MM.1S (cell line): ENCODE measurements around the gene TRIM8.

ENCODE experiments used
- DNase-seq: peaks from one replicate; pipeline ENCODE4 v3.0.0-alpha.2; 2015
- H2AFZ ChIP-seq: fragments of 300-600 bp; sonication (generic); 2 replicates; pipeline ENCODE4 v1.6.0; 2016; ENCODE audit warnings: antibody characterized with exemption, low read length
- H3F3A ChIP-seq: fragments of 300-600 bp; sonication (generic); 2 replicates; pipeline ENCODE4 v1.6.1; 2016; ENCODE audit warnings: mild to moderate bottlenecking, antibody characterized with exemption, low read length, moderate library complexity, mixed read lengths; ENCODE audit not compliant: insufficient read depth
- H3K27ac ChIP-seq: fragments of 300-600 bp; sonication (generic); 2 replicates; pipeline ENCODE4 v1.5.1; 2016; ENCODE audit warnings: mild to moderate bottlenecking, low read length
- H3K27me3 ChIP-seq: fragments of 300-600 bp; sonication (generic); replicated peaks from 2 replicates; pipeline ENCODE4 v1.6.0; 2016; ENCODE audit warnings: low read length; ENCODE audit not compliant: insufficient read depth
- H3K36me3 ChIP-seq: fragments of 300-600 bp; sonication (generic); replicated peaks from 2 replicates; pipeline ENCODE4 v1.6.1; 2016; ENCODE audit warnings: mild to moderate bottlenecking, low read length, mixed read lengths; ENCODE audit not compliant: insufficient read depth
- H3K4me1 ChIP-seq: fragments of 300-600 bp; sonication (generic); 2 replicates; pipeline ENCODE4 v1.6.1; 2016; ENCODE audit warnings: low read length, mixed read lengths
- H3K4me2 ChIP-seq: fragments of 300-600 bp; sonication (generic); 2 replicates; pipeline ENCODE4 v1.6.0; 2016; ENCODE audit warnings: low read depth, low read length
- H3K4me3 ChIP-seq: fragments of 300-600 bp; sonication (generic); 2 replicates; pipeline ENCODE4 v1.5.1; 2016; ENCODE audit warnings: low read length, mixed read lengths
- H3K79me2 ChIP-seq: fragments of 300-600 bp; sonication (generic); 2 replicates; pipeline ENCODE4 v1.6.1; 2016; ENCODE audit warnings: mixed run types, low read length, mixed read lengths
- H3K9ac ChIP-seq: fragments of 300-600 bp; sonication (generic); 2 replicates; pipeline ENCODE4 v1.6.1; 2016; ENCODE audit warnings: low read length, mixed read lengths
- H3K9me2 ChIP-seq: fragments of 300-600 bp; sonication (generic); replicated peaks from 2 replicates; pipeline ENCODE4 v1.6.1; 2016; ENCODE audit warnings: mild to moderate bottlenecking, low read length, mixed read lengths; ENCODE audit not compliant: insufficient read depth
- H3K9me3 ChIP-seq: fragments of 300-600 bp; sonication (generic); replicated peaks from 2 replicates; pipeline ENCODE4 v1.6.1; 2016; ENCODE audit warnings: mild to moderate bottlenecking, low read length, mixed read lengths; ENCODE audit not compliant: insufficient read depth
- H4K20me1 ChIP-seq: fragments of 300-600 bp; sonication (generic); 2 replicates; pipeline ENCODE4 v1.6.1; 2016; ENCODE audit warnings: mild to moderate bottlenecking, low read length, moderate library complexity, mixed read lengths; ENCODE audit not compliant: insufficient read depth
- EZH2 ChIP-seq: fragments of 300-600 bp; sonication (generic); optimal IDR thresholded peaks from 2 replicates; pipeline ENCODE3; 2017; ENCODE audit warnings: low read depth, mild to moderate bottlenecking, antibody characterized with exemption, low read length, mixed read lengths
- EZH2phosphoT487 ChIP-seq: fragments of 300-600 bp; sonication (generic); IDR thresholded peaks from 2 replicates; pipeline ENCODE4 v1.6.1; 2018; ENCODE audit warnings: antibody characterized with exemption, low read length
- TF ChIP-seq, protein P1 (sequence below): fragments of 300-600 bp; sonication (generic); IDR thresholded peaks from 2 replicates; pipeline ENCODE4 v1.5.1; 2016; ENCODE audit warnings: antibody characterized with exemption, low read length, mixed read lengths

TRIM8 gene

DNA sequence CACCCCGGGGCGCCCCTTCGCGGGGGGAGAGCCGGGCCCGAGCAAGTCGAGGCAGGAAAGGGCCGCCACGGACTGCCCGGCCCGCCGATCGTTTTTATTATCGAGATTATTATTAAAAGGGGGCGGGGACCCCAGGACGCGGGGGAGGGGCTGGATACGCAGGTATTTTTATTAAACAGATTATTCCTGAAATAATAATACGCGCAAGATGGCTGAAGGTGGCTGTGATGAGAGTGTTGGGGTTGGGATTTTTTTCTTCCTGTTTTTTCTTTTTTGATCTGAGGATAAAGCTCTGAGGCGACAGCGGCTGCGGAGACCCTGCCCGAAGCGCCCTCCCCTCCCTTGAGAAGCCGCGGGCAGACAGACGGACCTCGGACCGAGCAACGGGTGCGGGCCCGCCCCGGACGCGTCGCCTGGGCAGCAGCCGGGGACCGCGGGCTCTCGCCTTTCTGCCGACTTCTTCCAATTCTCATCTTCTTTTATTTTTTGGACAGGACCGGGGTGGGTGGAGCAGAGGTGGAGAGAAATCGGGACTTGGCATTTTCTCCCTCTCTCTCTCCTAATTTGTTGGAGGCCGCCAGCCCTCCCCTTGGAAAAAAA, 1.4 kb upstream of the TRIM8 start:
- H3F3A ChIP-seq, result peaks cover 28% of the 10 kb centered on the region
- peaks cover 14% of the 10 kb centered on the region for H3K4me1 ChIP-seq
- H3K36me3 ChIP-seq, result no peaks in the 10 kb centered on the region
- peaks cover 3% of the 10 kb centered on the region; the same call in 1 of the 2 replicates for H4K20me1 ChIP-seq
- H3K9ac ChIP-seq, result peak overlapping the region; percentile 79
- peak overlapping the region; percentile 68 for H3K27ac ChIP-seq
- DNase-seq, result peak; percentile 54
- peak overlapping the region; percentile 77 for H3K4me3 ChIP-seq
- H2AFZ ChIP-seq, result peak overlapping the region; percentile 52
- TF ChIP-seq EZH2phosphoT487 (no peak), EZH2 (no peak)
- TF ChIP-seq, protein P1, sequence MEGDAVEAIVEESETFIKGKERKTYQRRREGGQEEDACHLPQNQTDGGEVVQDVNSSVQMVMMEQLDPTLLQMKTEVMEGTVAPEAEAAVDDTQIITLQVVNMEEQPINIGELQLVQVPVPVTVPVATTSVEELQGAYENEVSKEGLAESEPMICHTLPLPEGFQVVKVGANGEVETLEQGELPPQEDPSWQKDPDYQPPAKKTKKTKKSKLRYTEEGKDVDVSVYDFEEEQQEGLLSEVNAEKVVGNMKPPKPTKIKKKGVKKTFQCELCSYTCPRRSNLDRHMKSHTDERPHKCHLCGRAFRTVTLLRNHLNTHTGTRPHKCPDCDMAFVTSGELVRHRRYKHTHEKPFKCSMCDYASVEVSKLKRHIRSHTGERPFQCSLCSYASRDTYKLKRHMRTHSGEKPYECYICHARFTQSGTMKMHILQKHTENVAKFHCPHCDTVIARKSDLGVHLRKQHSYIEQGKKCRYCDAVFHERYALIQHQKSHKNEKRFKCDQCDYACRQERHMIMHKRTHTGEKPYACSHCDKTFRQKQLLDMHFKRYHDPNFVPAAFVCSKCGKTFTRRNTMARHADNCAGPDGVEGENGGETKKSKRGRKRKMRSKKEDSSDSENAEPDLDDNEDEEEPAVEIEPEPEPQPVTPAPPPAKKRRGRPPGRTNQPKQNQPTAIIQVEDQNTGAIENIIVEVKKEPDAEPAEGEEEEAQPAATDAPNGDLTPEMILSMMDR, result no peak
- H3K4me2 ChIP-seq, result peak overlapping the region; percentile 75; the same call in 1 of the 2 replicates
- no peaks in the 10 kb centered on the region for H3K9me2 ChIP-seq
- H3K9me3 ChIP-seq, result no peaks in the 10 kb centered on the region
- peaks cover 43% of the 10 kb centered on the region for H3K79me2 ChIP-seq
- H3K27me3 ChIP-seq, result no peaks in the 10 kb centered on the region

DNA sequence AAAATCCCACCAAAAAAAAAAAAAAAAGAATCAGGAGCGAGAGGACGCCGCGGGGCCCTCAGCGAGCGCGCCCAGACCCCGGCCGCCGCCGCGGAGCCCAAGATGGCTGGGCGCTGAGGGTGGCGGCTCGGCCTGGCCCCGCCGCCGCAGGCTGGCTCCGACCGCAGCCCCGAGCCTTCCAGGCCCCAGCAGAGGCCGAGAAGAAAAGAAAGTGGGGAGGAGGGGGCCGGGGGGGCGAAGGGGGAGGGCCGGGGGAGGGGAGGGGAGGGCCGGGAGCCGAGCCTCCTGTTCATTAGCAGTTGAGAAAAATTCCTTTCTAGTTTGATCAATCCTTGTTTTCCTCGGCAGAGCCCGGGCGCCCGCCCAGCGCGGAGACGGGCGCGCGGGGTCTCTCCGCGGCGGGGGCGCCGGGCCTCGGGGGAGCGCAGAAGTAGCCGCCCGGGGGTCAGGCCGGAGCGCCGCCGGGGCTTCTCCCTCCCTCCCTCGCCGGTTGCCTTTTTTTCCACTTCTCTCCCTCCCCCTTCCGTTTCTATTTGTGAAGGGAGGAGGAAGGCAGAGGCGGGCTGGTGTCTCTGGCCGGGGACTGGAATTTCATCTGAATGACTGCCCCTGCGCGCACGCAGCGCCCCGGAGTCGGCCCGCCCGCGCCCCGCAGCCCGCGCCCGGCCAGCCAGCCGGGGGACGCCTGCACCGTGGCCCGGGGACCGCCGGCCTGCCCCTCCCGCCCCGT, 778 bp upstream of the TRIM8 start:
- TF ChIP-seq EZH2 (no peak), EZH2phosphoT487 (no peak)
- TF ChIP-seq, protein P1, result no peak
- Histone ChIP-seq H3K27me3 (no peaks in the 10 kb centered on the region), H3K9ac (peak overlapping the region; percentile 79), H3K9me2 (no peaks in the 10 kb centered on the region), H3F3A (peaks cover 28% of the 10 kb centered on the region), H2AFZ (peak overlapping the region; percentile 52; the same call in 1 of the 2 replicates), H3K79me2 (peaks cover 49% of the 10 kb centered on the region), H3K27ac (peak overlapping the region; percentile 68), H3K4me2 (peak overlapping the region; percentile 75; the same call in 1 of the 2 replicates), H3K9me3 (no peaks in the 10 kb centered on the region), H3K4me1 (peaks cover 20% of the 10 kb centered on the region), H3K4me3 (peak overlapping the region; percentile 77), H3K36me3 (no peaks in the 10 kb centered on the region), H4K20me1 (peaks cover 8% of the 10 kb centered on the region)
- DNase-seq, result peak; percentile 56

DNA sequence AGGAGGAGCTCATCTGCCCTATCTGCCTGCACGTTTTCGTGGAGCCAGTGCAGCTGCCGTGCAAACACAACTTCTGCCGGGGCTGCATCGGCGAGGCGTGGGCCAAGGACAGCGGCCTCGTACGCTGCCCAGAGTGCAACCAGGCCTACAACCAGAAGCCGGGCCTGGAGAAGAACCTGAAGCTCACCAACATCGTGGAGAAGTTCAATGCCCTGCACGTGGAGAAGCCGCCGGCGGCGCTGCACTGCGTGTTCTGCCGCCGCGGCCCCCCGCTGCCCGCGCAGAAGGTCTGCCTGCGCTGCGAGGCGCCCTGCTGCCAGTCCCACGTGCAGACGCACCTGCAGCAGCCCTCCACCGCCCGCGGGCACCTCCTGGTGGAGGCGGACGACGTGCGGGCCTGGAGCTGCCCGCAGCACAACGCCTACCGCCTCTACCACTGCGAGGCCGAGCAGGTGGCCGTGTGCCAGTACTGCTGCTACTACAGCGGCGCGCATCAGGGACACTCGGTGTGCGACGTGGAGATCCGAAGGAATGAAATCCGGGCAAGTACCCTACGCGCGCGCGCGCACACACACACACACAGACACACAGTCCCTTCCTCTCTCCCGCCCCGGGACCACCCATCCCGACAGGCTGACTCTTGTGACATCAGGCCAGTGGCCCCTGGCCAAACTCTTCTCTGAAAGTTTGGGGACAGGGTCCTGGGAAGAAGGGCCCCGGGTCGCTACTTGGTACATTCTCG, 538 bp downstream of the TRIM8 start:
- peak overlapping the region; percentile 94 for H3K27ac ChIP-seq
- peaks cover 20% of the 10 kb centered on the region for H4K20me1 ChIP-seq
- H2AFZ ChIP-seq, result peak overlapping the region; percentile 39
- TF ChIP-seq, protein P1, result peak; percentile 72
- no peak for TF ChIP-seq EZH2phosphoT487
- H3F3A ChIP-seq, result peaks cover 28% of the 10 kb centered on the region
- peaks cover 62% of the 10 kb centered on the region for H3K79me2 ChIP-seq
- no peaks in the 10 kb centered on the region for H3K9me2 ChIP-seq
- H3K27me3 ChIP-seq, result no peaks in the 10 kb centered on the region
- H3K9ac ChIP-seq, result peak overlapping the region; percentile 94
- peak overlapping the region; percentile 85 for H3K4me2 ChIP-seq
- H3K9me3 ChIP-seq, result no peaks in the 10 kb centered on the region
- peak; percentile 92 for DNase-seq
- no peaks in the 10 kb centered on the region for H3K36me3 ChIP-seq
- H3K4me1 ChIP-seq, result peaks cover 33% of the 10 kb centered on the region
- peak overlapping the region; percentile 94 for H3K4me3 ChIP-seq
